CD4-positive, CD25-positive, alpha-beta regulatory T cell (primary cell): Measurements from ENCODE around the gene SPDEF. TPM values are rescaled to one million over a fixed set of nuclear protein-coding genes. Genes with fewer than 3 reads are reported as not detected.

Source experiments
- ATAC-seq, 2 donors: fragments of 150-1000 bp; cut with Tn5 transposase; one replicate each; pipeline ENCODE4 v1.10.0; 2021; ENCODE audit warnings: low read depth in 2 of 2, moderate number of reproducible peaks in 2 of 2, moderate library complexity in 1 of 2
- DNase-seq, 3 donors: peaks; one replicate each; pipeline versions ENCODE4 v3.0.0 to v3.0.0-alpha.2; 2012 to 2022; ENCODE audit warnings: mixed read lengths in 1 of 3
- H3K27ac ChIP-seq: one replicate; pipeline ENCODE4 v1.7.0; 2013; ENCODE audit warnings: mild to moderate bottlenecking, low read length; ENCODE audit not compliant: insufficient read depth, poor library complexity, severe bottlenecking
- H3K27me3 ChIP-seq: one replicate; pipeline ENCODE4 v1.7.0; 2013; ENCODE audit warnings: low read length; ENCODE audit not compliant: control insufficient read depth, insufficient read depth
- H3K36me3 ChIP-seq: one replicate; pipeline ENCODE4 v1.7.0; 2013; ENCODE audit warnings: mild to moderate bottlenecking, low read length, moderate library complexity; ENCODE audit not compliant: control insufficient read depth, insufficient read depth
- H3K4me1 ChIP-seq: 2 replicates; pipeline ENCODE4 v1.7.0; 2013; ENCODE audit warnings: mild to moderate bottlenecking, low read length; ENCODE audit not compliant: insufficient read depth, control insufficient read depth, poor library complexity, severe bottlenecking
- H3K4me3 ChIP-seq: one replicate; pipeline ENCODE4 v1.7.0; 2013; ENCODE audit warnings: low read depth, mild to moderate bottlenecking, low read length, moderate library complexity
- H3K9me3 ChIP-seq, 2 experiments: 1 replicate in 1 of 2; 2 replicates in 1 of 2; pipeline ENCODE4 v1.7.0; 2013; ENCODE audit warnings: low read length in 2 of 2, mild to moderate bottlenecking in 1 of 2, moderate library complexity in 1 of 2; ENCODE audit not compliant: control insufficient read depth in 2 of 2
- H3K27ac Mint-ChIP-seq, 3 donors: one replicate each; pipeline ENCODE4 v1.8.0; 2020 to 2022; ENCODE audit warnings: mild to moderate bottlenecking in 3 of 3, mixed read lengths in 3 of 3, moderate library complexity in 2 of 3
- H3K27me3 Mint-ChIP-seq: one replicate; pipeline ENCODE4 v1.8.0; 2022; ENCODE audit warnings: mild to moderate bottlenecking, mixed read lengths
- H3K36me3 Mint-ChIP-seq: one replicate; pipeline ENCODE4 v1.8.0; 2020; ENCODE audit warnings: mixed read lengths
- H3K4me1 Mint-ChIP-seq, 4 donors: one replicate each; pipeline ENCODE4 v1.8.0; 2020 to 2022; ENCODE audit warnings: mixed read lengths in 4 of 4, mild to moderate bottlenecking in 1 of 4
- H3K4me3 Mint-ChIP-seq, 4 donors: one replicate each; pipeline ENCODE4 v1.8.0; 2020 to 2022; ENCODE audit warnings: mild to moderate bottlenecking in 4 of 4, mixed read lengths in 4 of 4, moderate library complexity in 3 of 4
- H3K9me3 Mint-ChIP-seq, 7 donors: one replicate each; pipeline ENCODE4 v1.8.0; 2020 to 2022; ENCODE audit warnings: mixed read lengths in 7 of 7, mild to moderate bottlenecking in 3 of 7, moderate library complexity in 2 of 7
- polyA plus RNA-seq, 4 donors: library from polyadenylated mRNA; unstranded; fragments of 300-500 nt; fragmentation: Illumina TruSeq; gene quantifications; one replicate each; pipeline ENCODE4 v1.2.3, GENCODE V29; 2021
- total RNA-seq: library from RNA; stranded (reverse); gene quantifications from one replicate; pipeline ENCODE4 v1.2.3, GENCODE V29; 2022

The SPDEF gene
- total and polyA plus RNA-seq, 5 donors from 2014 or later: 0.35 TPM; not detected in 4

DNA sequence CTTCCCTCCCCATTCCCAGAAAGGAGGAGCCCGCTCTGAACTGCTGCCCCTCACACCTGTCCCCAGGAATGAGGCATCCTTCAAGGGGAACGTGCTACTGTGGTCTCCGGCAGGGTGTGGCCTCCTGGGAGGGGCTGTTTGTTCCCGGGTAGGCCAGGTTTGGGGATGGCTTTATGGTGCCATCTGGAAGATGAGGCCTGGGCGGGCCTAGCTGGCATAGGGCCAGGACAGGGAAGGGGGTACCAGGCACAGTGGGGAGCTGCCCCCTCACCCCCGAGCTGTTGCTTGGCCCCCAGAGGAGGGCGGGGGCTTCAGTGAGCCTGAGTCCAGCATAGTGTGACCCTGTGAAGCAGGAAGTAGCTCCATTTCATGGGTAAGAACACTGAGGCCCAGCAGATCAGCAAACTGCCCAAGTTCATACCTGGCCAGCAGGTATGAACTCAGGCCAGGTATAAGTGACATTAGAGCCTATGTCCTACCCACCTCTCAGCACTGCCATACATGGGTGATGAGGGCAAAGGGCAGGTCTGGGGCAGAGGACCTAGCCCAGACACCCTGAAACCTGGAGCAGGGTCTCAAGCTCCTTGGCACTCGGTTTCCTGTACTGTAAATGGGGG, 17.5 kb upstream of the SPDEF start:
- no peaks in the 10 kb centered on the region for H3K27me3 Mint-ChIP-seq
- H3K36me3 Mint-ChIP-seq: no peaks in the 10 kb centered on the region
- no peaks in the 10 kb centered on the region for H3K4me1 Mint-ChIP-seq
- no peaks in the 10 kb centered on the region for H3K9me3 Mint-ChIP-seq
- no peaks in the 10 kb centered on the region for H3K4me1 ChIP-seq
- no peaks in the 10 kb centered on the region for H3K27me3 ChIP-seq
- H3K36me3 ChIP-seq: no peaks in the 10 kb centered on the region
- H3K27ac ChIP-seq: no peak overlapping the region
- no peak overlapping the region for H3K4me3 Mint-ChIP-seq
- DNase-seq (no peak), ATAC-seq (no peak)
- H3K9me3 ChIP-seq: no peaks in the 10 kb centered on the region
- no peak overlapping the region for H3K4me3 ChIP-seq
- no peak overlapping the region for H3K27ac Mint-ChIP-seq

DNA sequence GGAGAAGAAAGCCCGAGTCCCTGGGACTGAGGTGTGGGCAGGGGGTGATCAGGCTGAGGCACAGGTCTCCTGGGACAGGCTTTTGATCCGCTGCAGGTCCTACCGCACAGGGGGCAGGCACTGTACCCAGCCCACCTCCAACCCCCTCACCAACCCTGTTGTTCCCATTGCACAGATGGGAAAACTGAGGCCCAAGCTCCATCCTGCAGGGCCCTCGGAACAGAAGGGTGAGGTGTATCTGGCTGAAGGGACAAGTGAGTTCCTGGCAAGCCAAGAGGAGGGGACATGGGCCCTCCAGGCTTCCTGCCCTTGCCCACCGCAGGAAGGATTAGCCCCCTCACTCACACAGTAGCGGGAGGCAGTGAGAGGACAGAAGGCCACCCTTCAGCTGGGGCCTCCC, 16.5 kb upstream of the SPDEF start:
- Mint-ChIP-seq H3K9me3 (no peaks in the 10 kb centered on the region), H3K27me3 (no peaks in the 10 kb centered on the region), H3K4me3 (no peak overlapping the region), H3K27ac (no peak overlapping the region), H3K36me3 (no peaks in the 10 kb centered on the region), H3K4me1 (no peaks in the 10 kb centered on the region)
- ATAC-seq (no peak), DNase-seq (no peak)
- Histone ChIP-seq H3K9me3 (no peaks in the 10 kb centered on the region), H3K27me3 (no peaks in the 10 kb centered on the region), H3K4me3 (no peak overlapping the region), H3K27ac (no peak overlapping the region), H3K4me1 (no peaks in the 10 kb centered on the region), H3K36me3 (no peaks in the 10 kb centered on the region)

DNA sequence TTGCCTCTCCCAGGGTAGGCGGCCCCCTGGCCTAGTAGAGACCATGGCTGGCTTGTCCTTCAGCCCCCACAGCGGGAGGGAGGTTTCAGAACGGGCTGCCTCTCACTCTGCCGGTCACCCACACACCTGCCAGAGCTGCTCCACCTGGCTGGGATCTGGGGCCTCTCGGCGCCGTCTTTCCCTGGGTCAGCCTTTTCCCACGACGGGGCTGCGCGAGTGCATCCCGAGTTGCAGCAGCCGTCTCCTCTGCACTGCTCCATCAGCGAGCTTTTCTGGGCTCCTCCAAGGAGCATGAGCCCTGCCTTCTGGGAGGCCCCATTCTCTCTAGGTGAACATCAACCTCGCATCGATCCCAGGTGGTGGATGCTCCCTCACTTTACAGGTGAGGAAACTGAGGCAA, 15.9 kb upstream of the SPDEF start:
- H3K27ac ChIP-seq: no peak overlapping the region
- no peak for DNase-seq
- no peak overlapping the region for H3K4me3 ChIP-seq
- no peaks in the 10 kb centered on the region for H3K4me1 Mint-ChIP-seq
- peak overlapping the region in 1 of 4 donors; percentile 51 for H3K4me3 Mint-ChIP-seq
- H3K36me3 ChIP-seq: no peaks in the 10 kb centered on the region
- H3K27me3 ChIP-seq: no peaks in the 10 kb centered on the region
- no peaks in the 10 kb centered on the region for H3K9me3 ChIP-seq
- no peaks in the 10 kb centered on the region for H3K27me3 Mint-ChIP-seq
- no peaks in the 10 kb centered on the region for H3K36me3 Mint-ChIP-seq
- no peaks in the 10 kb centered on the region for H3K9me3 Mint-ChIP-seq
- no peak overlapping the region for H3K27ac Mint-ChIP-seq
- ATAC-seq: no peak
- no peaks in the 10 kb centered on the region for H3K4me1 ChIP-seq

GRCh38 chr6:34571388-34571787, 15.3 kb upstream of the SPDEF start:
- Histone ChIP-seq H3K27me3 (no peaks in the 10 kb centered on the region), H3K4me1 (no peaks in the 10 kb centered on the region), H3K4me3 (no peak overlapping the region), H3K27ac (no peak overlapping the region), H3K9me3 (no peaks in the 10 kb centered on the region), H3K36me3 (no peaks in the 10 kb centered on the region)
- Mint-ChIP-seq H3K4me3 (no peak overlapping the region), H3K9me3 (no peaks in the 10 kb centered on the region), H3K36me3 (no peaks in the 10 kb centered on the region), H3K27me3 (no peaks in the 10 kb centered on the region), H3K27ac (no peak overlapping the region), H3K4me1 (no peaks in the 10 kb centered on the region)
- no peak for ATAC-seq
- DNase-seq: no peak

DNA sequence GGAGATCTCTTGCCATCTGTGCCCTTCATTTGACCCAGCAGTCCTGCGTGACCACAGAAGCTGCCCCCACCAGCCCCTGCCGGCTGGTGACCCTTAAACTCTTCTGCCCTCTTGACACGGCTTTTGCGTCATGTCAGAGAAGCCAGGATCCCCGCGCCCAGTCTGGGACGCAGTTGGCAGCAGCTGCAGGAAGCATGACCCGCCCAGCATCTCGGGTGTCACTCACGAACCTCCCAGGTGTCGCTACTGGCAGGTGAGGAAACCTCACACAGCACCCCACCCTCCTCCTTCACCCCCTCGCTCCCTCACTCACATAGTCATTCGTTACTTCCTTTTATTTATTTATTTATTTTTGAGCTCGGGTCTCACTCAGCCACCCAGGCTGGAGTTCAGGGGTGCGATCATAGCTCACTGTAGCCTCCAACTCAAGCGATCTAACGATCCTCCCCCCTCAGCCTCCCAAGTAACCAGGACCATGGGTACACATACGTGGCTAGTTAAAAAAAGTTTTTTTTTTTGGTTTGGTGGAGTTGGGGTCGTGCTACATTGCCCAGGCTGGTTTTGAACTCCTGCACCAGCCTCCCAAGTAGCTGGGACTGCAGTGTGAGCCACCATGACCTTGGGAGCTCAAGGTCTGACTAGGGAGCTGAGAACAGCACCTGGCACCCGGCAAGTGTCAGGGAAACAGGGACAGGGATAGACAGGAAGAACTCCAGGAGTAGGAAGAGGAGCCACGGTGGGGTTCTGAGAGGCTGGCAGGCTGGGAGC, 14.1 kb upstream of the SPDEF start:
- H3K36me3 Mint-ChIP-seq: no peaks in the 10 kb centered on the region
- no peak for DNase-seq
- Histone ChIP-seq H3K27me3 (no peaks in the 10 kb centered on the region), H3K4me1 (no peaks in the 10 kb centered on the region), H3K4me3 (no peak overlapping the region), H3K9me3 (no peaks in the 10 kb centered on the region), H3K27ac (no peak overlapping the region), H3K36me3 (no peaks in the 10 kb centered on the region)
- no peaks in the 10 kb centered on the region for H3K27me3 Mint-ChIP-seq
- H3K4me3 Mint-ChIP-seq: peak overlapping the region in 1 of 4 donors; percentile 41
- ATAC-seq: no peak
- no peak overlapping the region for H3K27ac Mint-ChIP-seq
- H3K4me1 Mint-ChIP-seq: no peaks in the 10 kb centered on the region
- no peaks in the 10 kb centered on the region for H3K9me3 Mint-ChIP-seq

DNA sequence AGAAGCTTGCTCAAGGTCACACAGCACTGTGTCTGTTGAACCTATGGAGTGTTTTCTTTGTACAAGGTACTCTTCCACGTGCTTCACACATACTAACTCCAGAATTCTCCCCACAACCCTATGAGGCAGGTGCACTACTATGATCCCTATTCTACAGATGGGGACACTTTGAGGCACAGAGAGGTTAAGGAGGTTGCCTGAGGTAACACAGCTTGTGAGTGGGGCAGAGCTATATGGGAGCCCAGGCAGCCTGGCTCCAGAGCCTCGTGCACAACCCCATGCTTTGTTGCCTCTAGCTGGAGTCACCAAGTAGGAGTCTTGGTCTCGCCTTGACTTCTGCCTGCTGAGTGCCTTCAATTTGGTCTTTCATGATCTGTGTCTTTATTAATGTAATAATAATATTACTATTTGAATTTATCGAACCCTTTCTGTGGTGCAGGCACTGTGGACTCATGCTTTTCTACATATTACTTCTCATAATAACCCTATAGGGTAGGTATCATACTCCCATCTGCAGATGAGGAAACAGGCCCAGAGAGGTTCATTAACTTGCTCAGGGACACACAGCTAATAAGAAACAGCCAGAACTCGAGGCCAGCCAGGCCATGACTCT, 13.3 kb upstream of the SPDEF start:
- Histone ChIP-seq H3K36me3 (no peaks in the 10 kb centered on the region), H3K9me3 (no peaks in the 10 kb centered on the region), H3K27me3 (no peaks in the 10 kb centered on the region), H3K4me1 (no peaks in the 10 kb centered on the region), H3K27ac (no peak overlapping the region), H3K4me3 (no peak overlapping the region)
- no peaks in the 10 kb centered on the region for H3K36me3 Mint-ChIP-seq
- no peak overlapping the region for H3K4me3 Mint-ChIP-seq
- ATAC-seq: no peak
- H3K27me3 Mint-ChIP-seq: no peaks in the 10 kb centered on the region
- no peaks in the 10 kb centered on the region for H3K9me3 Mint-ChIP-seq
- no peaks in the 10 kb centered on the region for H3K4me1 Mint-ChIP-seq
- H3K27ac Mint-ChIP-seq: no peak overlapping the region
- DNase-seq: no peak

DNA sequence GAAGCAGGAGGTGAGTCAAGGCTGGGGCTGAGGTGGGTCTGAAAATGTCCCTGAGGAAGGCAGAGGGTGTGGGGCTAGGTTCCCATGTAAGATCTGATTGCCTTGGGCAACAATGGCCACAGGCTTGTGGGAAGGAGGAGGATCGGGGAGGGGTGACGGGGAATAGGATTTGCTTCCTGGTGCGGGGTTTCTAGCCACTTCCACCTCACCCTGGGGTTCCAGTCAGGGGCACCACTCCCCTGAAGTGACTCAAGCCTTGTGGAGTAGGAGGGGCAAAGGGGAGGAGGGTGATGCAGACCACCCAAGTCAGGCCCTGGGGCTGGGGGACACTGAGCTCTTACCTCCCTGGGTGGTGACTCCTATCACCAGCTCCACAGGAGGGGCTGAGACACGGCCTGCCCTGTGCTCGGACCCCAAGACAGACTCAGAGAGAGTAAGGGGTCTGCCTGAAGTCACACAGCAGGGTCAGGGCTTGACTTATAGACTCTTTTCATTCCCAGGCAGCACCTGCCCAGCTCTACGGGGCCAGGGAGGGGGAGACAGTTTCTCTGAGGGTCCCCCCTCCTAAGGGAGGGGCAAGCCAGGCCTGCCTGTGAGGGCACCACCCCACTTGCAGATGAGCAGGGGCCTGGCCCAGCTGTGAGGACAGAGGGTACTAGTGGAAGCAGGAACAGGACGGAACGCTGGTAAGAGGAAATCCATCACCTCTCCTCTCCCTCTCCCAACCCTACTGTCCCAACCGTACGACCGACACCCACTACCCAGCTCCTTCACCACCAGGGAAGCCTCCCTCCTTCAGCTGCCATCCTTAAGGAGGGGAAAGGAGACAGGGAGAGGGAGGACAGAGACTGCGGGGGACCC, 12.4 kb upstream of the SPDEF start:
- ATAC-seq: no peak
- no peaks in the 10 kb centered on the region for H3K27me3 Mint-ChIP-seq
- no peak overlapping the region for H3K27ac ChIP-seq
- H3K36me3 Mint-ChIP-seq: no peaks in the 10 kb centered on the region
- peak overlapping the region in 1 of 3 donors; percentile 20 for H3K27ac Mint-ChIP-seq
- H3K4me3 ChIP-seq: no peak overlapping the region
- H3K9me3 ChIP-seq: no peaks in the 10 kb centered on the region
- H3K4me3 Mint-ChIP-seq: no peak overlapping the region
- no peak for DNase-seq
- H3K4me1 ChIP-seq: no peaks in the 10 kb centered on the region
- no peaks in the 10 kb centered on the region for H3K9me3 Mint-ChIP-seq
- no peaks in the 10 kb centered on the region for H3K4me1 Mint-ChIP-seq
- H3K27me3 ChIP-seq: no peaks in the 10 kb centered on the region
- no peaks in the 10 kb centered on the region for H3K36me3 ChIP-seq
